Colonic mucosa (tissue), 4 donors: ENCODE measurements around the gene HTR1D. TPM values are rescaled to one million over a fixed set of nuclear protein-coding genes. Genes with fewer than 3 reads are reported as not detected.
"Not testable (repeated sequence)": the region's sequence is repeated elsewhere in the genome, so short reads cannot be mapped to it uniquely, and the experiment has no call there.

Experiments
- DNase-seq: peaks from one replicate; pipeline ENCODE4 v3.0.0-alpha.2; 2020
- H3K27ac ChIP-seq: fragments of 200-600 bp; one replicate; pipeline ENCODE4 v1.8.0; 2021
- H3K27me3 ChIP-seq: fragments of 200-600 bp; one replicate; pipeline ENCODE4 v1.8.0; 2021
- H3K36me3 ChIP-seq: fragments of 200-600 bp; one replicate; pipeline ENCODE4 v1.8.0; 2021
- H3K4me1 ChIP-seq: fragments of 200-600 bp; one replicate; pipeline ENCODE4 v1.8.0; 2021; ENCODE audit warnings: mild to moderate bottlenecking
- H3K4me3 ChIP-seq: fragments of 200-600 bp; one replicate; pipeline ENCODE4 v1.8.0; 2021
- H3K9ac ChIP-seq, 2 donors: one replicate each; pipeline ENCODE4 v1.7.0; 2013; ENCODE audit warnings: control low read depth in 2 of 2, low read depth in 2 of 2, low read length in 2 of 2
- H3K9me3 ChIP-seq: fragments of 200-600 bp; one replicate; pipeline ENCODE4 v1.8.0; 2021
- CTCF ChIP-seq: fragments of 200-600 bp; IDR thresholded peaks from one replicate; pipeline ENCODE4 v1.8.0; 2022; ENCODE audit warnings: antibody characterized with exemption, mild to moderate bottlenecking
- intact Hi-C: fragments of 100-400 bp; cut with DNase I; formaldehyde crosslinking; loops from one replicate; pipeline ENCODE4 v1.14.1; 2022
- total RNA-seq, 2 donors: library from RNA; stranded (reverse); fragmentation: NEBNext Ultra II Directional in 1 of 2; extraction: Animal tissue kit (Norgen Biotek cat#: 25700) in 1 of 2; gene quantifications; one replicate each; pipeline ENCODE4 v1.2.1, GENCODE V29; 2021
- donor health status: healthy.
- donor health status: DM: no; HTN: no; CAD: no.
- donor health status: DM: no; HTN: no; CAD: no.

The HTR1D gene
- total RNA-seq, 2 donors from 2014 or later: 0.27 to 0.42 TPM

GRCh38 chr1:23196627-23197328 lies 20.5 kb downstream of the HTR1D start:
- no peak for TF ChIP-seq CTCF
- H3K27ac ChIP-seq: no peak overlapping the region
- no peak overlapping the region for H3K9ac ChIP-seq
- no peak for DNase-seq
- intact Hi-C loops: no loop called here
- H3K4me1 ChIP-seq: no peaks in the 10 kb centered on the region
- no peaks in the 10 kb centered on the region for H3K9me3 ChIP-seq
- H3K4me3 ChIP-seq: no peak overlapping the region
- no peaks in the 10 kb centered on the region for H3K27me3 ChIP-seq
- no peaks in the 10 kb centered on the region for H3K36me3 ChIP-seq

GRCh38 chr1:23194119-23194984 lies 22.9 kb downstream of the HTR1D start:
- H3K9me3 ChIP-seq: no peaks in the 10 kb centered on the region
- no peak overlapping the region for H3K9ac ChIP-seq
- intact Hi-C loops: no loop called here

GRCh38 chr1:23193391-23194118 lies 23.7 kb downstream of the HTR1D start:
- no peak for TF ChIP-seq CTCF
- no peak for DNase-seq
- intact Hi-C loops: no loop called here
- H3K9me3 ChIP-seq: no peaks in the 10 kb centered on the region
- H3K4me1 ChIP-seq: no peaks in the 10 kb centered on the region
- H3K27ac ChIP-seq: no peak overlapping the region
- no peaks in the 10 kb centered on the region for H3K36me3 ChIP-seq
- H3K27me3 ChIP-seq: no peaks in the 10 kb centered on the region
- no peak overlapping the region for H3K9ac ChIP-seq
- no peak overlapping the region for H3K4me3 ChIP-seq

More at GRCh38 chr1:23194119-23194984, 22.9 kb downstream of the HTR1D start:
- H3K27ac ChIP-seq: no peak overlapping the region
- no peak for TF ChIP-seq CTCF
- no peak for DNase-seq
- no peaks in the 10 kb centered on the region for H3K27me3 ChIP-seq
- no peak overlapping the region for H3K4me3 ChIP-seq
- no peaks in the 10 kb centered on the region for H3K4me1 ChIP-seq
- H3K36me3 ChIP-seq: no peaks in the 10 kb centered on the region

GRCh38 chr1:23191199-23191598 lies 26.1 kb downstream of the HTR1D start:
- Histone ChIP-seq H3K36me3 (no peaks in the 10 kb centered on the region), H3K9me3 (no peaks in the 10 kb centered on the region), H3K27me3 (no peaks in the 10 kb centered on the region), H3K9ac (no peak overlapping the region), H3K4me3 (no peak overlapping the region), H3K4me1 (no peaks in the 10 kb centered on the region), H3K27ac (no peak overlapping the region)
- intact Hi-C loops: no loop called here
- no peak for DNase-seq
- TF ChIP-seq CTCF: no peak

- not testable (repeated sequence) for H3K9me3 ChIP-seq, H3K9ac ChIP-seq, H3K27ac ChIP-seq, H3K27me3 ChIP-seq, H3K4me3 ChIP-seq, DNase-seq, H3K36me3 ChIP-seq, H3K4me1 ChIP-seq
- intact Hi-C loops: loop anchor here (5.0 kb wide), 1 partner anchor 212 kb away; no protein-coding TSS in a partner anchor
Observed at GRCh38 chr1:23188936-23189452, 28.3 kb downstream of the HTR1D start.
